GM21576 (cell line): ENCODE measurements around the gene PMM2.
"Not testable (repeated sequence)": the region's sequence is repeated elsewhere in the genome, so short reads cannot be mapped to it uniquely, and the experiment has no call there.

Source experiments
- ATAC-seq: cut with Tn5 transposase; IDR thresholded peaks from one replicate; pipeline ENCODE4 v1.9.1; 2021; ENCODE audit warnings: mild to moderate bottlenecking, moderate library complexity; ENCODE audit not compliant: unreplicated experiment

The PMM2 gene

DNA sequence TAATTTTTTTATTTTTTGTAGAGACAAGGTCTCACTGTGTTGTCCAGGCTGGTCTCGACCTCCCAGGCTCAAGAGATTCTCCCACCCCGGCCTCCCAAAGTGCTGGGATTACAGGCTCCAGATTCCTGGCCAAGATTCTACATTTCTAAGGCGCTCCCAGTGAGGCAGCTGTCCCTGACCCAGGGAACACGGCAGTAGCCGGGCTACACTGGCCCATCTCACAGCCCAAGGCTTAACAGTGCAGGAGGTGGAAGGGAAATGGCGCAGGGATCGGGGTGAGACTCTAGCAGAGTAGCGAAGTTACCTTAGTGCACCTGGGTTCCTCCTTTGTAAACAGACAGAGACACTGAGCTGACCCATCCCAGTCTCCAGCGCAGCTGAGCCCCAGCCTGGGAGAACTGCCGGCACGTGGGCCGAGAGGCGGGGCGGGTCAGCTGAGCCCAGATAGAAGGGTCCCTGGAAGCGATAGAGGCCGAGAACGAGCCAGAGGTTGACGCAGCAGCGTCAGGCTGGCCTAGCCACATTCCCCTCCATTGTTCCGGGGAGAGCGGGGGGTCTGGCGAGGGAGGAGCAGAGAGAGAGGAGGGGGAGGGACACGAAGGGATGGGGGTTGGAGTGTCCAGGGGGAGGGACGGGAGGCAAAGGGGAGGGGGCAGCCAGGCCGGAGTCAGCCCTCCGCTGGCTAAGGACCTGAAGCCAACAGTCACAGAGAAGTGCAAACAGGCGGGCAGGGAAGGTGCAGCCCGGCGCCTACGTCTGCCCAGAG is 68.7 kb downstream of the PMM2 start:
- ATAC-seq = no peak

DNA sequence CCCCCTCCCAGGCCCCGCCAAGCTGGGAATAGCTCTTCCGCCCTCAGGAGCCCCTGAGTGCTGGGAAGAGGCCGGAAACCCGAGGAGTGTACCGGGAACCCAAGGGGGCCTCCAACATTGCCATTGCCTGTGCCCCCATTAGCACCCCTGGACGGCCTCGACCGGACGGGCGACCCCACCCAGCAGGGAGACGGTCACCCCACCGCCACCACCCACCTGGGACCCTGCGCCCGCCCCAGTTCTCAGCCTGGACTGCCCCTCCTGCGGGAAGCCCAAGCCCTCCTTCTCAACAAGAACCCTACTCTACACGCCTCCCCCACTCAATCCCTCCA is 69.2 kb downstream of the PMM2 start:
- ATAC-seq = no peak

GRCh38 chr16:8867216-8867931 is 69.7 kb downstream of the PMM2 start:
- ATAC-seq = no peak

- no peak for ATAC-seq
Measured at GRCh38 chr16:8867932-8868415, 70.3 kb downstream of the PMM2 start.

GRCh38 chr16:8868416-8869211 is 71.0 kb downstream of the PMM2 start, which contains the start of gene CARHSP1:
CARHSP1 (minus strand) TSS chr16:8869006; CDS start chr16:8859328, 9,678 bp downstream.
- peak; percentile 66 for ATAC-seq

GRCh38 chr16:8869212-8869987 is 71.8 kb downstream of the PMM2 start:
- ATAC-seq = no peak

GRCh38 chr16:8869988-8870241 is 72.3 kb downstream of the PMM2 start:
- not testable (repeated sequence) for ATAC-seq

- no peak for ATAC-seq
Measured at GRCh38 chr16:8872071-8872470, 74.4 kb downstream of the PMM2 start.

DNA sequence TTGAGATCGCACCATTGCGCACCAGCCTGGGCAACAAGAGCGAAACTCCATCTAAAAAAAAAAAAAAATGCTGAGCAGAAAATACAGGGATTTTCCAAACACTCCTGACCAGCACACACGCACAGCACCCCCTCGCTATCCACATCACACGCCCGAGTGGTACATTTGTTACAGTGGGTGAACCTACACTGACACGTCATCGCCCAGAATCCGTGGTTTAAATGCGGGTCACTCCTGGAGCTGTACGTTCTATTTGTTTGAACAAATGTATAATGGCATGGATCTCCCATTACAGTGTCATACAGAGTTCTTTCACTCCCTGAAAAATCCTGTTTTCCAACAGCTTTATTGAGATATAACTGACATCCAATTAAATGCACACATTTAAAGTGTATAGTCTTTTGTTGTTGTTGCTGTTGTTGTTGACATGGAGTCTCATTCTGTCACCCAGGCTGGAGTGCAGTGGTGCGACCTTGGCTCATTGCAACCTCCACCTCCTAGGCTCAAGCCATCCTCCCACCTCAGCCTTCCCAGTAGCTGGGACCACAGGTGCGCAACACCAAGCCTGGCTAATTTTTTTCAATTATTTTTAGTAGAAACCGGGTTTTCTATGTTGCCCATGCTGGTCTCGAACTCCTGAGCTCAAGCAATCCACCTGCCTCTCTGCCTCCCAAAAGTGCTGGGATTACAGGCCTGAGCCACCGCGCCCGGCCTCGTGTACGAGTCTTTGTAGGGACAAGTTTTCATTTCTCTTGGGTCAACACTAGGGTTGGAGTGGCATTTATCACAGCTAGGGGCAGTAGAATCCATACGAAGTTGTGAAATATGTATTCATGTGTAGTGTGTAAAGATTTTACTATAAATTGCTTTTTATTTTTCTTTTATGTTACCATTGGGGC is 75.6 kb downstream of the PMM2 start:
- ATAC-seq = no peak

GRCh38 chr16:8873866-8874195 is 76.2 kb downstream of the PMM2 start:
- ATAC-seq = not testable (repeated sequence)

- no peak for ATAC-seq
Measured at GRCh38 chr16:8874388-8874787, 76.7 kb downstream of the PMM2 start.

DNA sequence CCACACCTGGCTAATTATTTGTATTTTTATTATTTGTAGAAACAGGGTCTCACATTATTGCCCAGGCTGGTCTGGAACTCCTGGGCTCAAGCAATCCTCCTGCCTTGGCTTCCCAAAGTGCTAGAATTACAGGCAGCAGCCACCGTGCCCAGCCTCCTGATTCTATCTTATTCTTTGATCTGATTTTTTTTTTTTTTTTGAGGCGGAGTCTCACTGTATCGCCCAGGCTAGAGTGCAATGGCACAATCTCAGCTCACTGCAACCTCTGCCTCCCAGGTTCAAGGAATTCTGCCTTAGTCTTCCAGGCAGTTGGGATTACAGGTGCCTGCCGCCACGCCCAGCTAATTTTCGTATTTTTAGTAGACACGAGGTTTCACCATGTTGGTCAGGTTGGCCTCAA is 77.7 kb downstream of the PMM2 start:
- not testable (repeated sequence) for ATAC-seq

- ATAC-seq = no peak
Measured at GRCh38 chr16:8877894-8878522, 80.4 kb downstream of the PMM2 start.

GRCh38 chr16:8878523-8878911 is 80.9 kb downstream of the PMM2 start:
- ATAC-seq = no peak

DNA sequence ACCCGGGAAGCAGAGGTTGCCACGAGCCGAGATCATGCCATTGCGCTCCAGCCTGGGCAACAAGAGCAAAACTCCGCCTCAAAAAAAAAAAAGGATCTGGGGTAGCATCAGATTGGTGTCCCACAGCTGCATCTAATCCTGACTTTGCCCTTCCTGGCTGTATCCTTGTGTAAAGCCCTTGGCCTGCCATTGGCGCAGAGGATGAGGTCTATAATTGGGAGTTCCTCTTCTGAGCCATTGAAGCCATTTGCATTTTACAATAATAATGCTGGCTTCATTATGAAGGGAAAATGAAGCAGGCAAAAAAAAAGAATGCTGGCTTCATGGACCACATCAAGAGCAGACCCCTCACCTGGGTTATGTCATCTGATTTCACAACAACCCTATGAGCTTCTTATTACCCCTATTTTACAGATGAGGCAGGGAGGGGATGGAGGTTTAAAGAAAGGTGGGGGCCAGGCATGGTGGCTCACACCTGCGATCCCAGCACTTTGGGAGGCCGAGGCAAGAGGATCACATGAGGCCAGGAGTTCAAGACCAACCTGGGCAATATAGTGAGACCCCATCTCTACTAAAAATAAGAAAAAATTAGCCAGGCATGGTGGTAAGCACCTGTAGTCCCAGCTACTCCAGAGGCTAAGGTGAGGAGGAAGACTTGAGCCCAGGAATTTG is 83.3 kb downstream of the PMM2 start:
- no peak for ATAC-seq

GRCh38 chr16:8882041-8882617 is 84.5 kb downstream of the PMM2 start, which contains the start of gene LITAFD:
LITAFD (plus strand) TSS chr16:8882351; CDS start chr16:8884356, 2,005 bp downstream.
- no peak for ATAC-seq

- no peak for ATAC-seq
Measured at GRCh38 chr16:8882725-8883377, 85.2 kb downstream of the PMM2 start.
